ENCODE data around the gene SLC22A23.

Gene SLC22A23

DNA sequence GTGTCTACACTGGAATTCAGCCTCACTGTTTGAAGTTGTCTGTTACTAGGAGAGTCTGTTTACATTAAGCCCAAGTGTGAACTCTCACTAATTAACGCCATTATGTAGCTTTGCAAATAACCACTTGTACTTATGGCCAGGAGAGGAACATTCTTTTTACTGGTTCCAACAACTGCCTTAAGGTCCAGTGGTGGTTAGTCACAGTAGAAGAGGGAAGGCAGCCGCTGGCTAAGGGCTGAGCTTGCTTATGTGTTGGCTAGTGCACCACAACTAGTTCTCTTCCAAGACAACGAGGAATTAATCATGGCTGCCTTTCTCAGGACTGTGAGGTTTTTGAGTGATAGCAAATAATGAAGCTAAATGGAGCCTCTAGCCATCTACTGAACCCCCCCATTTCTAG is 14.9 kb upstream of the SLC22A23 start:
- DNase-seq = no peak

GRCh38 chr6:3471286-3471685 is 14.4 kb upstream of the SLC22A23 start:
- DNase-seq = no peak

- no peak for DNase-seq
These were observed 11.7 kb upstream of the SLC22A23 start for GRCh38 chr6:3468585-3468984.

DNA sequence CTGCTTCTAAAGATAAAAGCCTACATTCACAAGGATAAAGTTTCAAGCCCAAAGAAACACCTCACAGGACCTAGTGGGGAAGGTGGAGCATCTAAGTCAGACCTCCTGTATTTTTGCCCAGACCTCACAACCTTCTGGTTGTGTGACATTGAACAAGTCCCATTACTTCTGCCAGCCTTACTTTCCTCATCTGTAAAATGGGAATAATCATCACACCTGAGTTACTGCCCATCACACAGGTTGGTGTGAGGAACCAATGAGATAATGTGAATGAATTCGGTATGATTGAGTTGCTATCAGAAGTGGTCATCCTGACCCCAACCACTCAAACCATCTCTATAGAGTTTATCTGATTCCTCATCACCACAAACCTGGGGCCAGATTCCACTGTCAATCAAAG is 11.1 kb upstream of the SLC22A23 start:
- DNase-seq = no peak

GRCh38 chr6:3466488-3467219 is 9.8 kb upstream of the SLC22A23 start:
- no peak for DNase-seq

GRCh38 chr6:3460253-3460652 is 3.4 kb upstream of the SLC22A23 start:
- no peak for DNase-seq

- no peak for DNase-seq
These were observed 2.0 kb upstream of the SLC22A23 start for GRCh38 chr6:3458706-3459421.

DNA sequence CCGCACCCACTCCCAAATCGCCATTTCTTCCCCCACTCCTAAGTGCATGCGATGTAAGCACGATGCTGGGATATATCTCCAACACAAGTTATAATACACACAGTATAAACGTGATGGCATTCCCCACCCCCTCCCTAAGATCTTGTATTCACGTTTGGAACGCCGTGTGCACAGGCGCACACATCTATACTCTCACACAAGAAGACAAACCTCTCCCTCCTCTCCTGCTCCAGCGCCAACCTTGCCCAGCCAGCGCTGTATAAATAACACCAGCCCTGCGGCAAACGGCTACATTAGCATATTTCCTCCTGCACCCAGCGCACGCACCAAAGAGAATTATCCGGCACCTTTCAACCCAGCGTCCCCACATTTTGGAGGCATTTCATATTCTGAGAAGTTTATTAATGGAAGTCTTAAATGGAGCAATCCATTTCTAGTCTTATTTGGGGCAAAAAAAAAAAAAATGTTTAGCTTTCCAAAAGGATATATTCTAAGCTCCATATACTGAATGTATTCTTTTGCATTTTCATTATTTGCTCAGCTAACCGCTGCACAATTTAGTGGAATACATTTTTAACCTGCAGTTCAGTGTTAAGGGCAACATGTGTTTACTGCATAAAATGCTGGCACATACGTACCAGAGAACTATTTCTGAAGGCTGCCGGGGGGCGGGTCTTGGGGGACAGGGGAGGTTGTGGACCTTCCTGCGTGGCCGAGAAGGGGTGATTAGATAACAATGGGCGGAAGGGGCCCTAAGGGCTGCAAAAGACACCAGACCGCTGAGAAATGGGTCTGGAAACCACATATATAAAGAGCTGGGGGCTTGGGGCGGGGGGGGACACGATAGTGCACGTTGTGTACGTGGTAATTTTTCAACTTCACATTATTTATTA is 1.1 kb upstream of the SLC22A23 start:
- no peak for DNase-seq

GRCh38 chr6:3456395-3456897 is 404 bp downstream of the SLC22A23 start:
- no peak for DNase-seq

DNA sequence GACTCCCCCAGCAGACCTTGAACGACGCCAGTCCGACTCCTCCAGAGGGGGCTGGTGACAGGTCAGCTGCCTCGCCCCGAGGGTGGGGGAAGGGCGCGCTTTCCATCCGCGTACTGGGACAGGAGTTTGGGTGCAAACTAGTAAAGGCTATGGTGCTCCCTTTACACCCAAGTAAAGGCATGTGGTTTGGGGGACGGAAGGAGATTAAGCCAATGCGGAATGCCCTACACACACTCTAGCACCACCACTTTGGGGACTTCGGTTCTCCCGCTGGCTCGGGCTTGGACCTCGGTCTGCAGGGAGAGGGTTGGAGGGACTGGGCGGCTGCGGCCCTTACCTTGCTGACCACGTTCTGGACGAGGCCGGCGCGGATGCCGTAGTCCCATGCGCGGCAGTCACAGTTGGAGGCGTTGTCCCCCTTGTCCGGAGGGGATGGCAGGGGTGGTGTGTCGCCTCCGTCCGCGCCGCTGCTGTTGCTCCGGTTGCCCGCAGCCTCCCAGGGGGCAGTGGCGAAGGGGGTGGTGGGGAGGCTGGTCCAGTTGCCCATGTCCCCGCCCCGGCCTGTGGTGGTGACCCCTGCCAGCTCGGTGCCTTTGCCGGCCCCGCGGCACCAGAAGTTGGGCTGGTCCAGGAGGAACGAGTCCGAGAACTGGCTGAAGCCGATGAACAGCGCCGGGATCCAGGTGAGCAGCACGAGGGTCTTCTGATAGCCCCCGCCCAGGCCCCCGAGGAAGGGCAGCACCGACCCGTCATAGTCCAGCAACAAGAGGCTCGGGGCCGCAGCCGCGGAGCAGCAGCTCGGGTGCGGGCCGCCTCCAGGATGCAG is 1.1 kb downstream of the SLC22A23 start:
- DNase-seq = no peak

- DNase-seq = no peak
These were observed 1.7 kb downstream of the SLC22A23 start for GRCh38 chr6:3455147-3455568.

GRCh38 chr6:3454273-3455010 is 2.4 kb downstream of the SLC22A23 start:
- no peak for DNase-seq

DNA sequence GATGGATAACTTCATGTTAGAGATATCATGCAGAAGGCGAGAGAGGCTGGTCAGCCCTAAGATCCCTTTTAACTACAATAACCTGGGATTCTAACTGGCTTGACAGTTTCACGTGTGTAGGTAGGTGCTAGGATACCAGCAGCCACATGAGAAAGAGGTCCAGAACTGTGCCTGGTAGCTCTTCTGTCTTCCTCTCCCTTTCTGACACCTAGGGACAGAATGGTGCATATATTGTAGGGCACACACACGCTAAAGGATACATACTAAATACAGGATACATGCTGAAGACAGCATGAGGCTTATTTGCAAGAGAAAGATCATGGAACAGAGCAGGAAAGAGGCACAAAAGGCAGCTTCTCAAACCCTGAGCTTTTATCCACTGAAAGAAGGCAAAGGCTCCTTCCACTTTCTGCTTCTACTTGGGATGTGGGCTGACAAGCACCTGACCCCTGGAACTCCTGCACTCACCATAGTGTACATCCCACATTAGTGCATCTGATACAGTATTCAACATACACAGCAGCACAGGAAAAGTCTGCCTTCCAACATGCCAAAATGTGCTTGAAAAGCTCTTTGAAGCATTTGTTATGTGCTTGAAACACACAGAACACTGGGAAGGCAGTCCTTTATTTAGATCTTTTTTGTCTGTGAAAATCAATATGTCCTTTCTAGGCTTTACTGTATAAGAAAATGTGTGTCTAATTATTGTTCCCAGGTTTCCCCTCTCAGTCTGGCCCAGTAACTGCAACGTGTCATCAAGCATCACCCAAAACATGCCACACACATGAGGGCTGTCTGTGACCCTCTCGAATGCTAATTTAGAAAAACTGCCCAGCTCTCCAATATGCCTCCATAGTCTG is 3.2 kb downstream of the SLC22A23 start:
- DNase-seq = no peak

GRCh38 chr6:3451498-3451897 is 5.4 kb downstream of the SLC22A23 start:
- DNase-seq = no peak

GRCh38 chr6:3450888-3451287 is 6.0 kb downstream of the SLC22A23 start:
- DNase-seq = no peak

DNA sequence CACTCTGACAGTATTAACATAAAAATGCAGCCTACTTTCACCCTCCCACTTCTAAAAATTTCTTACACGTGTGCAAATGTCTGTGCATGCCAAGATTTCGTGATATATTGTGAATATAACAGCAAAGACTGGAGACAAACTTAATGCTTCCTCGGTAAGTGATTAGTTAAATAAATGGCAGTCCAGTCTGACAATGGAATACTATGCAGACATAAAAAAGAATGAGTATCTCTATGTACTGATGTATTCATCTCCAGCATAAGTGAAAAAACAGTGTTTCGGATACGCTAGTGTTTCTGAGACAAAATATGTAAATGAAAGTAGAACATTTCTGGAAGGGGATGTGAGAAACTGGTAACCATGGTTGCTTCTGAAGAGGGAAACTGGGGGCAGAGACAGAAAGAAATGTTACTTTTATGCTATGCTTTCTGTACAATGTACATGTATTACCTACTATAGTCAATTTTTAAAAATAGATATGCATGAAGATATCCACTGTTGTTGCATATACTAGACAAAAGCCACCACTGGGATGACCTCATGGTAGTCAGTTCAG is 7.0 kb downstream of the SLC22A23 start:
- DNase-seq = no peak

DNA sequence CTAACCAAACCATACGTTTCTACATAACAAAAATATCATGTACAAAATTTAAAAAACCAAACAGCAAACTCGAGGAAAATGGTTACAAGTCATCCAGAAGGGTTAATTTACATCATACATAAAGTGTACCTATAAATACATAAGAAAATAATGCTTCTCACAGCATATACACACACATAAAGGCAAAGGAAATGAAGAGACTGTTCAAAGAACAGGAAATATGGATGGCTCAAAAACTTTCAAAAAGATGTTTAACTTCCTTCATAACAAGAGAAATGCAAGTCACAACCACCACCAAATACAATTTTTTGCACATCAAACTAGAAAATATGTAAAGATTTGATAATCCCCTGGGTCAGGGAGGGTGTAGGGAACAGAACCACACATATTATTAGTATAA is 7.5 kb downstream of the SLC22A23 start:
- no peak for DNase-seq

DNA sequence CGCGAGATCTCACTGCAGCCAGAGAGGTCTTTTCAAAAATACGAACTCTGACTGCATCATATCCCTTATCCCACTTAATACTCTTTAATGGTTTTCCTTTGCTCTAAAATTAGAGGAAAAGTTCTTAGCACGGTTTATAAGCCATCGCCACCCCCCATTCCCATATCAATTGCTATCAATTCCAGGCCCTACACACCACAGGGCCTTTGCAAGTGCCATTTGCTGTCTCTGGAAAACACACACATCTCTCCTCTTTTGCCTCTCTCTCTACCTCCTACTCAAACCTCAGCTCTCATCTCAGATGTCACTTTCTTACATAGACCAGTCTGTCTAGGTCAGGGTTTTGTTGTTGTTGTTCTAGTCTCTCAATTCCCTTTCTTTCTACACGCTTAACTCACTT is 9.8 kb downstream of the SLC22A23 start:
- no peak for DNase-seq

- no peak for DNase-seq
These were observed 10.7 kb downstream of the SLC22A23 start for GRCh38 chr6:3446184-3446583.

All from cortex of kidney (tissue), 1 donor.